Skeletal muscle satellite cell (primary cell): Measurements from ENCODE around the gene ZBTB18.

ENCODE experiments used
- H3K27me3 ChIP-seq: 2 replicates; pipeline ENCODE4 v1.7.0; 2013; ENCODE audit warnings: low read length; ENCODE audit not compliant: control insufficient read depth, insufficient read depth
- H3K36me3 ChIP-seq: 2 replicates; pipeline ENCODE4 v1.7.0; 2013; ENCODE audit warnings: mild to moderate bottlenecking, control low read depth, low read length; ENCODE audit not compliant: insufficient read depth
- H3K4me1 ChIP-seq: 2 replicates; pipeline ENCODE4 v1.7.0; 2013; ENCODE audit warnings: low read length; ENCODE audit not compliant: control insufficient read depth, insufficient read depth
- H3K4me2 ChIP-seq: 2 replicates; pipeline ENCODE4 v1.7.0; 2013; ENCODE audit warnings: mild to moderate bottlenecking, low read length
- H3K4me3 ChIP-seq: 2 replicates; pipeline ENCODE4 v1.7.0; 2013; ENCODE audit warnings: low read length
- H3K9ac ChIP-seq: 2 replicates; pipeline ENCODE4 v1.7.0; 2013; ENCODE audit warnings: mild to moderate bottlenecking, low read depth, low read length, moderate library complexity
- H3K9me3 ChIP-seq: replicated peaks from 2 replicates; pipeline ENCODE4 v1.7.0; 2013; ENCODE audit warnings: mild to moderate bottlenecking, control low read depth, low read length

The ZBTB18 gene

GRCh38 chr1:244092964-244093638, 42.0 kb downstream of the ZBTB18 start:
- Histone ChIP-seq H3K4me2 (no peak overlapping the region), H3K36me3 (no peaks in the 10 kb centered on the region), H3K27me3 (no peaks in the 10 kb centered on the region), H3K9ac (no peak overlapping the region), H3K4me3 (no peak overlapping the region), H3K9me3 (no peaks in the 10 kb centered on the region), H3K4me1 (peaks cover 2% of the 10 kb centered on the region)

GRCh38 chr1:244094880-244095528, 43.9 kb downstream of the ZBTB18 start:
- no peaks in the 10 kb centered on the region for H3K36me3 ChIP-seq
- H3K4me1 ChIP-seq = peaks cover 2% of the 10 kb centered on the region
- H3K9ac ChIP-seq = no peak overlapping the region
- H3K27me3 ChIP-seq = peaks cover 14% of the 10 kb centered on the region
- no peak overlapping the region for H3K4me2 ChIP-seq
- H3K9me3 ChIP-seq = no peaks in the 10 kb centered on the region
- H3K4me3 ChIP-seq = no peak overlapping the region

GRCh38 chr1:244095529-244095911, 44.4 kb downstream of the ZBTB18 start:
- Histone ChIP-seq H3K27me3 (peaks cover 14% of the 10 kb centered on the region), H3K4me1 (peaks cover 2% of the 10 kb centered on the region), H3K4me3 (no peak overlapping the region), H3K9ac (no peak overlapping the region), H3K9me3 (no peaks in the 10 kb centered on the region), H3K4me2 (no peak overlapping the region), H3K36me3 (no peaks in the 10 kb centered on the region)

GRCh38 chr1:244096066-244096610, 45.1 kb downstream of the ZBTB18 start:
- Histone ChIP-seq H3K36me3 (no peaks in the 10 kb centered on the region), H3K9ac (no peak overlapping the region)

GRCh38 chr1:244096691-244097090, 45.6 kb downstream of the ZBTB18 start:
- Histone ChIP-seq H3K4me3 (no peak overlapping the region), H3K36me3 (no peaks in the 10 kb centered on the region)

More at GRCh38 chr1:244096066-244096610, 45.1 kb downstream of the ZBTB18 start:
- peaks cover 2% of the 10 kb centered on the region for H3K4me1 ChIP-seq
- no peak overlapping the region for H3K4me3 ChIP-seq
- no peak overlapping the region for H3K4me2 ChIP-seq
- H3K9me3 ChIP-seq = no peaks in the 10 kb centered on the region
- H3K27me3 ChIP-seq = peaks cover 14% of the 10 kb centered on the region

GRCh38 chr1:244097523-244098405, 46.7 kb downstream of the ZBTB18 start:
- H3K4me2 ChIP-seq = no peak overlapping the region
- no peak overlapping the region for H3K9ac ChIP-seq
- H3K27me3 ChIP-seq = peaks cover 14% of the 10 kb centered on the region
- no peaks in the 10 kb centered on the region for H3K4me1 ChIP-seq
- H3K4me3 ChIP-seq = no peak overlapping the region
- no peaks in the 10 kb centered on the region for H3K36me3 ChIP-seq
- H3K9me3 ChIP-seq = no peaks in the 10 kb centered on the region

More at GRCh38 chr1:244096691-244097090, 45.6 kb downstream of the ZBTB18 start:
- Histone ChIP-seq H3K4me2 (no peak overlapping the region), H3K9ac (no peak overlapping the region), H3K27me3 (peaks cover 14% of the 10 kb centered on the region), H3K9me3 (no peaks in the 10 kb centered on the region), H3K4me1 (peaks cover 2% of the 10 kb centered on the region)

GRCh38 chr1:244099258-244099930, 48.3 kb downstream of the ZBTB18 start:
- Histone ChIP-seq H3K4me3 (no peak overlapping the region), H3K27me3 (peaks cover 14% of the 10 kb centered on the region), H3K4me1 (peaks cover 3% of the 10 kb centered on the region)

GRCh38 chr1:244100276-244100675, 49.2 kb downstream of the ZBTB18 start:
- Histone ChIP-seq H3K36me3 (no peaks in the 10 kb centered on the region), H3K27me3 (peaks cover 14% of the 10 kb centered on the region), H3K4me2 (no peak overlapping the region), H3K9me3 (no peaks in the 10 kb centered on the region), H3K4me3 (no peak overlapping the region), H3K4me1 (peaks cover 9% of the 10 kb centered on the region), H3K9ac (no peak overlapping the region)

More at GRCh38 chr1:244099258-244099930, 48.3 kb downstream of the ZBTB18 start:
- Histone ChIP-seq H3K9ac (no peak overlapping the region), H3K36me3 (no peaks in the 10 kb centered on the region), H3K9me3 (no peaks in the 10 kb centered on the region), H3K4me2 (no peak overlapping the region)

GRCh38 chr1:244100704-244101453, 49.8 kb downstream of the ZBTB18 start:
- peaks cover 14% of the 10 kb centered on the region for H3K27me3 ChIP-seq
- H3K9me3 ChIP-seq = no peaks in the 10 kb centered on the region
- H3K36me3 ChIP-seq = no peaks in the 10 kb centered on the region
- H3K9ac ChIP-seq = no peak overlapping the region
- peaks cover 9% of the 10 kb centered on the region for H3K4me1 ChIP-seq
- no peak overlapping the region for H3K4me2 ChIP-seq
- H3K4me3 ChIP-seq = no peak overlapping the region

- no peak overlapping the region for H3K4me2 ChIP-seq
- H3K36me3 ChIP-seq = no peaks in the 10 kb centered on the region
- peaks cover 9% of the 10 kb centered on the region for H3K4me1 ChIP-seq
- no peaks in the 10 kb centered on the region for H3K9me3 ChIP-seq
- no peak overlapping the region for H3K9ac ChIP-seq
- H3K4me3 ChIP-seq = no peak overlapping the region
- H3K27me3 ChIP-seq = peaks cover 14% of the 10 kb centered on the region
Measured at GRCh38 chr1:244102046-244102445, 51.0 kb downstream of the ZBTB18 start.
